WTC11 (cell line): Measurements from ENCODE around the gene LONP2. TPM values are rescaled to one million over a fixed set of nuclear protein-coding genes. Genes with fewer than 3 reads are reported as not detected.

ENCODE experiments used
- ATAC-seq: fragments of 200-7000 bp; cut with Tn5 transposase; 2 replicates; pipeline ENCODE4 v1.10.0; 2021; ENCODE audit warnings: mild to moderate bottlenecking, moderate library complexity
- CTCF ChIA-PET: fragments of 300-600 bp; sonication (Branson Sonifier 250); formaldehyde crosslinking; loops from one replicate; lab custom pipeline; 2021; ENCODE audit warnings: antibody characterized with exemption; lab: Charles Lee
- POLR2A ChIA-PET: fragments of 350-600 bp; sonication (Branson Sonifier 250); formaldehyde crosslinking; loops from one replicate; lab custom pipeline; 2021; ENCODE audit warnings: antibody characterized with exemption; lab: Charles Lee
- DNase-seq: peaks from one replicate; pipeline ENCODE4 v3.0.0; 2021; ENCODE audit warnings: low spot score
- H3K27ac Mint-ChIP-seq: 2 replicates; pipeline ENCODE4 v1.8.0; 2021; ENCODE audit warnings: mixed read lengths
- H3K27me3 Mint-ChIP-seq: 2 replicates; pipeline ENCODE4 v1.8.0; 2021; ENCODE audit warnings: low read depth, mild to moderate bottlenecking, moderate library complexity, mixed read lengths
- H3K36me3 Mint-ChIP-seq: 2 replicates; pipeline ENCODE4 v1.8.0; 2021; ENCODE audit warnings: mixed read lengths
- H3K4me1 Mint-ChIP-seq: 2 replicates; pipeline ENCODE4 v1.8.0; 2022; ENCODE audit warnings: mixed read lengths
- H3K4me3 Mint-ChIP-seq: 2 replicates; pipeline ENCODE4 v1.8.0; 2021; ENCODE audit warnings: mild to moderate bottlenecking, moderate library complexity, mixed read lengths
- H3K9me3 Mint-ChIP-seq: 2 replicates; pipeline ENCODE4 v1.8.0; 2021; ENCODE audit warnings: mixed read lengths
- ATF6 ChIP-seq: sonication (generic); formaldehyde crosslinking; IDR thresholded peaks from 2 replicates; pipeline ENCODE4 v1.8.1; 2023; ENCODE audit warnings: mild to moderate bottlenecking, missing genetic modification reagents
- ERG ChIP-seq: fragments of 250-450 bp; sonication (Bioruptor Pico); IDR thresholded peaks from 2 replicates; pipeline ENCODE4 v1.8.0; 2021; ENCODE audit warnings: mild to moderate bottlenecking
- FOXP4 ChIP-seq: sonication (generic); formaldehyde crosslinking; IDR thresholded peaks from 2 replicates; pipeline ENCODE4 v1.8.0; 2022; ENCODE audit warnings: mild to moderate bottlenecking, missing genetic modification reagents
- GTF2I ChIP-seq: fragments of 250-450 bp; sonication (Bioruptor Pico); conservative IDR thresholded peaks from 2 replicates; pipeline ENCODE4 v1.4.0; 2021; ENCODE audit warnings: mild to moderate bottlenecking
- IRF1 ChIP-seq: sonication (generic); formaldehyde crosslinking; IDR thresholded peaks from 2 replicates; pipeline ENCODE4 v1.8.0; 2023; ENCODE audit warnings: missing genetic modification reagents
- IRF2 ChIP-seq: sonication (generic); formaldehyde crosslinking; IDR thresholded peaks from 2 replicates; pipeline ENCODE4 v1.8.0; 2022; ENCODE audit warnings: low read depth, missing genetic modification reagents, borderline replicate concordance
- JAZF1 ChIP-seq: fragments of 250-450 bp; sonication (Bioruptor Pico); IDR thresholded peaks from 2 replicates; pipeline ENCODE4 v1.9.0; 2021; ENCODE audit warnings: moderate library complexity, mild to moderate bottlenecking, inconsistent platforms
- MYBL2 ChIP-seq: sonication (generic); formaldehyde crosslinking; IDR thresholded peaks from 2 replicates; pipeline ENCODE4 v1.8.1; 2023; ENCODE audit warnings: mild to moderate bottlenecking, moderate library complexity, missing genetic modification reagents
- NR3C1 ChIP-seq: sonication (generic); formaldehyde crosslinking; conservative IDR thresholded peaks from 2 replicates; pipeline ENCODE4 v1.8.1; 2023; ENCODE audit warnings: low read depth, mild to moderate bottlenecking, missing genetic modification reagents
- OVOL2 ChIP-seq: fragments of 250-450 bp; sonication (Bioruptor Pico); IDR thresholded peaks from 2 replicates; pipeline ENCODE4 v1.9.0; 2021; ENCODE audit warnings: mild to moderate bottlenecking, borderline replicate concordance
- RORB ChIP-seq: fragments of 250-450 bp; sonication (Bioruptor Pico); IDR thresholded peaks from 2 replicates; pipeline ENCODE4 v1.9.0; 2021; ENCODE audit warnings: mild to moderate bottlenecking
- SOX15 ChIP-seq: fragments of 250-450 bp; sonication (Bioruptor Pico); IDR thresholded peaks from 2 replicates; pipeline ENCODE4 v1.9.0; 2021; ENCODE audit warnings: mild to moderate bottlenecking
- TEAD4 ChIP-seq: sonication (generic); formaldehyde crosslinking; IDR thresholded peaks from 2 replicates; pipeline ENCODE4 v1.8.0; 2022; ENCODE audit warnings: mild to moderate bottlenecking, missing genetic modification reagents
- ZBTB21 ChIP-seq: sonication (generic); formaldehyde crosslinking; IDR thresholded peaks from 2 replicates; pipeline ENCODE4 v1.8.1; 2023; ENCODE audit warnings: mild to moderate bottlenecking, missing genetic modification reagents, borderline replicate concordance
- ZNF138 ChIP-seq: sonication (generic); formaldehyde crosslinking; conservative IDR thresholded peaks from 2 replicates; pipeline ENCODE4 v1.8.1; 2022; ENCODE audit warnings: mild to moderate bottlenecking, moderate library complexity, missing genetic modification reagents
- ZNF317 ChIP-seq: sonication (generic); formaldehyde crosslinking; IDR thresholded peaks from 2 replicates; pipeline ENCODE4 v1.8.1; 2023; ENCODE audit warnings: low read depth, mild to moderate bottlenecking, moderate library complexity, missing genetic modification reagents, borderline replicate concordance
- ZNF416 ChIP-seq: fragments of 250-450 bp; sonication (Bioruptor Pico); IDR thresholded peaks from 2 replicates; pipeline ENCODE4 v1.9.0; 2021; ENCODE audit warnings: mild to moderate bottlenecking, inconsistent platforms
- total RNA-seq: library from RNA; stranded (reverse); gene quantifications from 3 replicates; pipeline ENCODE4 v1.2.3, GENCODE V29; 2021
- TF ChIP-seq, protein P1 (sequence below): sonication (generic); formaldehyde crosslinking; IDR thresholded peaks from 2 replicates; pipeline ENCODE4 v1.8.1; 2022; ENCODE audit warnings: low read depth, missing genetic modification reagents, borderline replicate concordance
- TF ChIP-seq, protein P2 (sequence below): sonication (generic); formaldehyde crosslinking; IDR thresholded peaks from 2 replicates; pipeline ENCODE4 v1.8.1; 2023; ENCODE audit warnings: mild to moderate bottlenecking, missing genetic modification reagents, moderate library complexity
- TF ChIP-seq, protein P3 (sequence below): sonication (generic); formaldehyde crosslinking; conservative IDR thresholded peaks from 2 replicates; pipeline ENCODE4 v1.8.1; 2022; ENCODE audit warnings: mild to moderate bottlenecking, missing genetic modification reagents
- TF ChIP-seq, protein P4 (sequence below): fragments of 250-450 bp; sonication (Bioruptor Pico); IDR thresholded peaks from 2 replicates; pipeline ENCODE4 v1.9.0; 2021; ENCODE audit warnings: mild to moderate bottlenecking

The LONP2 gene
- total RNA-seq, 1 experiment from 2014 or later = 28.4 TPM

- Mint-ChIP-seq H3K27ac (no peak overlapping the region), H3K9me3 (no peaks in the 10 kb centered on the region), H3K27me3 (no peaks in the 10 kb centered on the region), H3K4me3 (no peak overlapping the region), H3K36me3 (peaks cover 5% of the 10 kb centered on the region), H3K4me1 (peaks cover 40% of the 10 kb centered on the region)
- POLR2A ChIA-PET = no interaction called here
- TF ChIP-seq GTF2I (CRISPR knock-in tag) (no peak), RORB (no peak), SOX15 (CRISPR knock-in tag) (no peak), MYBL2 (no peak), ERG (CRISPR knock-in tag) (no peak), FOXP4 (CRISPR knock-in tag) (no peak), NR3C1 (CRISPR knock-in tag) (no peak), IRF2 (CRISPR knock-in tag) (no peak), OVOL2 (CRISPR knock-in tag) (no peak), ZNF317 (CRISPR knock-in tag) (no peak), ZNF138 (CRISPR knock-in tag) (no peak), ZNF416 (no peak), JAZF1 (CRISPR knock-in tag) (no peak)
- TF ChIP-seq, protein P1, sequence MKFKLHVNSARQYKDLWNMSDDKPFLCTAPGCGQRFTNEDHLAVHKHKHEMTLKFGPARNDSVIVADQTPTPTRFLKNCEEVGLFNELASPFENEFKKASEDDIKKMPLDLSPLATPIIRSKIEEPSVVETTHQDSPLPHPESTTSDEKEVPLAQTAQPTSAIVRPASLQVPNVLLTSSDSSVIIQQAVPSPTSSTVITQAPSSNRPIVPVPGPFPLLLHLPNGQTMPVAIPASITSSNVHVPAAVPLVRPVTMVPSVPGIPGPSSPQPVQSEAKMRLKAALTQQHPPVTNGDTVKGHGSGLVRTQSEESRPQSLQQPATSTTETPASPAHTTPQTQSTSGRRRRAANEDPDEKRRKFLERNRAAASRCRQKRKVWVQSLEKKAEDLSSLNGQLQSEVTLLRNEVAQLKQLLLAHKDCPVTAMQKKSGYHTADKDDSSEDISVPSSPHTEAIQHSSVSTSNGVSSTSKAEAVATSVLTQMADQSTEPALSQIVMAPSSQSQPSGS (CRISPR knock-in tag) = no peak
- TF ChIP-seq, protein P2, sequence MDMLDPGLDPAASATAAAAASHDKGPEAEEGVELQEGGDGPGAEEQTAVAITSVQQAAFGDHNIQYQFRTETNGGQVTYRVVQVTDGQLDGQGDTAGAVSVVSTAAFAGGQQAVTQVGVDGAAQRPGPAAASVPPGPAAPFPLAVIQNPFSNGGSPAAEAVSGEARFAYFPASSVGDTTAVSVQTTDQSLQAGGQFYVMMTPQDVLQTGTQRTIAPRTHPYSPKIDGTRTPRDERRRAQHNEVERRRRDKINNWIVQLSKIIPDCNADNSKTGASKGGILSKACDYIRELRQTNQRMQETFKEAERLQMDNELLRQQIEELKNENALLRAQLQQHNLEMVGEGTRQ (CRISPR knock-in tag) = no peak
- TF ChIP-seq, protein P3, sequence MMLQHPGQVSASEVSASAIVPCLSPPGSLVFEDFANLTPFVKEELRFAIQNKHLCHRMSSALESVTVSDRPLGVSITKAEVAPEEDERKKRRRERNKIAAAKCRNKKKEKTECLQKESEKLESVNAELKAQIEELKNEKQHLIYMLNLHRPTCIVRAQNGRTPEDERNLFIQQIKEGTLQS (CRISPR knock-in tag) = no peak
- CTCF ChIA-PET = interaction anchor here (1.3 kb wide), 1 partner anchor 13 kb away, joined by 5 read pairs; no protein-coding TSS in a partner anchor
- ATAC-seq (no peak), DNase-seq (no peak)
Measured at GRCh38 chr16:48321317-48322036, 77.4 kb downstream of the LONP2 start.

DNA sequence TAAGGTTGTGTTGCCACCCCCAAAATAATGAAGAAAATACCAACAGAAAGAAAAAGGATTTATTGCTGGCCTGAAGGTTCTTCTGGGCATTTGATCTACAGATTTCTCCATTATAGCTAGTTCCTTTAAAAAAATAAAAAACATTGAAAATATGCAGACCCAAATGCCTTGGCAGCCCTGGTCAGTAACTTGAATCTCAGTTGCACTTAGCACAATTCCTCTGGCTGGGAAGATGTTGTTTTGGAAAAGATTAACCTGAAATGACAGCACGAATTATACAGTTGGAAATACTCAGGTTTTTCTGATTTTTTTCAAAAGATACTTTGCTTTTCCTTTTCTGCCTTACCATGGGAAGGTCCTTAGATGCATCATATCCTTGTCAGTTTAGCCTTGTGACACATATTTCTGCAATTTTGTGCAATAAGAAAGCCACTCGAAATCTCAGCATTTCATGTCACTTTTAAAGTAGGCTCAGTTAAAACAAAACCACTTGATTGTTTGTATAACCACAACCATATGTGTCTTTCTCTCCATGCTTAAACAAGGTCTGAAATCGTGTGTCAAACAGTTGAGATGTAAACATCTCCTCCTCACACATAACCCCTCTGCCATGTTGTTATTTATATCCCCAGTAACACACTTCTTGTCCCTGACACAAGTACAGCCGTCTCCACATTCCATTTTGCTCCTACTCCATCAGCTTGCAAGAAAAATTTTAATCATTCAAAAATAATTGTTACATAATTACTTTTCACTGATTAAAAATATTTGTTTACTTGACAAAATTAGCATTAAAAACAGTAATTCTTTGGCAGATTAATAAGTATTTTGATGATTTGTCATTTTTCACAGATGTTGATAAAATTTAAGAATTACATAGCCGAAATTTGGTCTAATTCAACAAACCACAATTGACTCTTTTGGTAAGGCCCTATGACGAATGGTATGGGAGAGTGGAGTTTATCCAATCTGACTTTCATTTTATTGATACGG lies 80.0 kb downstream of the LONP2 start:
- no peaks in the 10 kb centered on the region for H3K27me3 Mint-ChIP-seq
- POLR2A ChIA-PET = no interaction called here
- peaks cover 4% of the 10 kb centered on the region; the same call in 1 of the 2 replicates for H3K36me3 Mint-ChIP-seq
- ATAC-seq = no peak
- DNase-seq = no peak
- H3K27ac Mint-ChIP-seq = peak overlapping the region; percentile 32; the same call in 1 of the 2 replicates
- peaks cover 18% of the 10 kb centered on the region for H3K4me1 Mint-ChIP-seq
- no peaks in the 10 kb centered on the region for H3K9me3 Mint-ChIP-seq
- no peak overlapping the region for H3K4me3 Mint-ChIP-seq
- CTCF ChIA-PET = no interaction called here
- TF ChIP-seq ZBTB21 (CRISPR knock-in tag) = no peak
- no peak for TF ChIP-seq TEAD4 (CRISPR knock-in tag)
- no peak for TF ChIP-seq IRF2 (CRISPR knock-in tag)
- TF ChIP-seq, protein P4, sequence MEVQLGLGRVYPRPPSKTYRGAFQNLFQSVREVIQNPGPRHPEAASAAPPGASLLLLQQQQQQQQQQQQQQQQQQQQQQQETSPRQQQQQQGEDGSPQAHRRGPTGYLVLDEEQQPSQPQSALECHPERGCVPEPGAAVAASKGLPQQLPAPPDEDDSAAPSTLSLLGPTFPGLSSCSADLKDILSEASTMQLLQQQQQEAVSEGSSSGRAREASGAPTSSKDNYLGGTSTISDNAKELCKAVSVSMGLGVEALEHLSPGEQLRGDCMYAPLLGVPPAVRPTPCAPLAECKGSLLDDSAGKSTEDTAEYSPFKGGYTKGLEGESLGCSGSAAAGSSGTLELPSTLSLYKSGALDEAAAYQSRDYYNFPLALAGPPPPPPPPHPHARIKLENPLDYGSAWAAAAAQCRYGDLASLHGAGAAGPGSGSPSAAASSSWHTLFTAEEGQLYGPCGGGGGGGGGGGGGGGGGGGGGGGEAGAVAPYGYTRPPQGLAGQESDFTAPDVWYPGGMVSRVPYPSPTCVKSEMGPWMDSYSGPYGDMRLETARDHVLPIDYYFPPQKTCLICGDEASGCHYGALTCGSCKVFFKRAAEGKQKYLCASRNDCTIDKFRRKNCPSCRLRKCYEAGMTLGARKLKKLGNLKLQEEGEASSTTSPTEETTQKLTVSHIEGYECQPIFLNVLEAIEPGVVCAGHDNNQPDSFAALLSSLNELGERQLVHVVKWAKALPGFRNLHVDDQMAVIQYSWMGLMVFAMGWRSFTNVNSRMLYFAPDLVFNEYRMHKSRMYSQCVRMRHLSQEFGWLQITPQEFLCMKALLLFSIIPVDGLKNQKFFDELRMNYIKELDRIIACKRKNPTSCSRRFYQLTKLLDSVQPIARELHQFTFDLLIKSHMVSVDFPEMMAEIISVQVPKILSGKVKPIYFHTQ (CRISPR knock-in tag) = no peak
- TF ChIP-seq ZNF416 = no peak
- no peak for TF ChIP-seq IRF1 (CRISPR knock-in tag)
- no peak for TF ChIP-seq ATF6
